Colon (tissue), 2 donors: ENCODE measurements around the gene CSNK1D.

Experiments used
- FAIRE-seq: peaks from 2 replicates; lab custom pipeline; 2012; peaks lifted over from hg19 to GRCh38; lab: Jason Lieb, UNC
- donor health status: control.
- donor health status: control.

Gene CSNK1D

DNA sequence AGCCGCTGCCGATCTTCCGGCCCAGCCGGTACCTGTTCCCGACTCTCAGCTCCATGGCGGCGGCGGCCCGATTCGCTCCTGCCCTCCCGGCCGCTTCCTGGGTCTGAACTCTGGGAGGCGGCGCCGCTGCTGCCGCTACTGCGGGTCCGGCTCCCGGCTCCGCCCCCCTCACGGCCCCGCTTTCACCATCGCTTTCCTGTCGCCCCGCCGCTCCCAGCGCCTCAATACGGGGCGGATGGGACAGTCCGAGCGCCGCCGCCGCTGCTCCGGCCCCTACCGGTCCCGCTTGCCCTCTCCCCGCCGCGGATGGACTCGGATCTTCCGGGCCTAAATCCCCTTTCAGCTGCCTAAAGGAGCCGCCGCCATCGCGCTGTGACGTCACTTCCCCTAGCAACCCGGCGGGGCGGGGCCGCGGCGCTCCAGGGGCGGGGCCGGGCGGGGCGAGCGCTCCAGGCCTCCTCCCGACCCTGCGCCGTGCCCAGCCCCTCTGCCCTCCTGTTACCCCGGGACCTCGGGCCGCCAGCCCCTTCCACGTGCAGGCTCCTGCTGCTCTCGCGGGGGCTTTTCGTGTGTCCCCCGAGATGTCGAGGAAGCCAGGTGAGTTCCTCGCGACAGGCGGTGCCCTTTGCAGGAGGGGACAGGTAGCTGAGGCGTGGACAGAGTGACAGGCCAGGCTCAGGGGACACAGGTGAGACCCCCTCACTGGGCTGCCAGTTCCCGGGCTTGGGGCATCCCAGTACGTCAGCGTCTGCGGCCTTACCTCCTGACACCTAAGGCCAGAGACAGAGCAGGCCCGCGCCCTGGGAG lies at the start of gene CSNK1D:
Gene CSNK1D (minus strand): TSS at position 374 of the 807 bp plus-strand sequence. CDS start 319 bp downstream, at position 55.
- no peak for FAIRE-seq

- FAIRE-seq: no peak
Measured at GRCh38 chr17:82322526-82323453, 49.3 kb upstream of the CSNK1D start.

- FAIRE-seq: no peak
Measured at GRCh38 chr17:82321947-82322466, 48.5 kb upstream of the CSNK1D start.

DNA sequence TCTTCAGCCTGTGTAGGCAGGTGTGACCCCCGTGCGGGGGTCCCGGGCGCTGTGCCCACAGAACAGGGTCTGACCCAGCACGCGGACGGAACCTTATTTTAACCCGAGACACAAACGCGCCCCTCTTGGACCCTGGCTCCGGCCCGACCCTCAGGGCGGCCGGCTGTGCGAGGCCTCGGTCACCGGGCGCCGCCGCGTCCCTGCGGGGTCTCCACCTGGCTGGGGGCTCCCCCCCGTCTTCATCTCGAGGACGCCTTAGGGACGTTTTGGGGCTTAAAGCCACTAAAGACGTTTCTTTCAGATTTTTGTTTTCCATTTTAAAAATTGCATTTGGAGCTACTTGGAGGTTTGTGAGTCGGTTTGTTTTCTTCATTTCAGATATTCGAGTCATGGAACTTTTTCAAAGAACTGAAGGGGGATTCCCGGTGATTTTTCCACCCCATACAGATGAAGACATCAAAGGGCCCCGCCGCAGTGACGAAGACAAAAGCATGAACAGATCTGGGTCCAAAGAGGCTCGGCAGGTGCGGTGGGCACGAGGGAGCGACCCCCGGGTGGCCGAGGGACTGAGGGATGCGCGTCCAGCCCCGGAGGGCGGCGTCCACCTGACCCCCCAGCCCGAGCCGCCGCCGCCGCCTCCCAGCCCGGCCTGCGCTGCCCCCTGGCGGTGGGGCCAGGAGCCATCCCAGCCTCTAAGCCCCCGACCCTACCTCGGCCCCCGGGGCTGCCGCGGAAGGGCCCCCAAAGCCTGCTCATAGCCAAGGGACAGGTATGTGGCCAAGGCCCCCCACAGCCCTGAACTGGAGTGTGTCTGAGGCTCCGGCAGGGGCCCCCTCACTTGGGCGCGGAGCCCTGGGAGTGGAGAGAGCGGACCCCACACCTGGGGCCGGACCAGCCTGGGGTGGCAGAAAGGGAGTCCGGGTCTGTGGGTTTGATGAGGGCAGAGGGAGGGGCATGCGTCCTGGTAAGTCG lies 47.7 kb upstream of the CSNK1D start:
- FAIRE-seq: no peak

DNA sequence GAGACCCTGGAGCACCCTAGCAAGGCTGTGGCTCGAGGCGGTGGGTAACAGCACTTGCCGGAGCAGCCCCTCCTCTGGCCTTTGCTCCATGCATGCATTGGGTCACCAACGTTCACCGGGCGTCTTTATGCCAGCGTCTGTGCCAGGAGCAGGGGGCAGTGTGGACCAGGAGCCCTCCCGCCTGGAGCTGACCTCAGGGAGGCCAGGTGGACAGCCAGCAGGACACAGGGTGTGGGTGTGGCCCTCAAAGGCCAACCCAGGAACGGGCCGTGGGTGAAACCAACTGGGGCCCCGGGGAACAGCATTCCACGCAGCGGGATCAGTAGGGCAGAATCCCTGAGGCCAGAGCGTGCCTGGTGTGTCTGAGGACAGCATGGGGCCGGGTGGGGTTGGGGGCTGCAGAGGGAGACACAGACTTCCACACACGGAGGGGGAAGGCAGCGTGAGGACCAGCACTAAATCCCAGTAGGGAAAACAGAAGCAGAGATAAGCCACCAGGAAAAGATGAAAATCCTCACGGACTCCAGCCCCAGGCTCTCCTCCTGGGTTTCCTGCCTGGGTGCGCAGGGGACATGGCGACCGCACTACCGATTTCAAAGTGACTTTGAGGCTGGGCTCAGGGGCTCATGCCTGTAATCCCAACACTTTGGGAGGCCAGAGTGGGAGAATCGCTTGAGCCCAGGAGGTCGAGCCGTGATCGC lies 46.8 kb upstream of the CSNK1D start:
- no peak for FAIRE-seq

- no peak for FAIRE-seq
Measured at GRCh38 chr17:82319619-82320062, 46.1 kb upstream of the CSNK1D start.

DNA sequence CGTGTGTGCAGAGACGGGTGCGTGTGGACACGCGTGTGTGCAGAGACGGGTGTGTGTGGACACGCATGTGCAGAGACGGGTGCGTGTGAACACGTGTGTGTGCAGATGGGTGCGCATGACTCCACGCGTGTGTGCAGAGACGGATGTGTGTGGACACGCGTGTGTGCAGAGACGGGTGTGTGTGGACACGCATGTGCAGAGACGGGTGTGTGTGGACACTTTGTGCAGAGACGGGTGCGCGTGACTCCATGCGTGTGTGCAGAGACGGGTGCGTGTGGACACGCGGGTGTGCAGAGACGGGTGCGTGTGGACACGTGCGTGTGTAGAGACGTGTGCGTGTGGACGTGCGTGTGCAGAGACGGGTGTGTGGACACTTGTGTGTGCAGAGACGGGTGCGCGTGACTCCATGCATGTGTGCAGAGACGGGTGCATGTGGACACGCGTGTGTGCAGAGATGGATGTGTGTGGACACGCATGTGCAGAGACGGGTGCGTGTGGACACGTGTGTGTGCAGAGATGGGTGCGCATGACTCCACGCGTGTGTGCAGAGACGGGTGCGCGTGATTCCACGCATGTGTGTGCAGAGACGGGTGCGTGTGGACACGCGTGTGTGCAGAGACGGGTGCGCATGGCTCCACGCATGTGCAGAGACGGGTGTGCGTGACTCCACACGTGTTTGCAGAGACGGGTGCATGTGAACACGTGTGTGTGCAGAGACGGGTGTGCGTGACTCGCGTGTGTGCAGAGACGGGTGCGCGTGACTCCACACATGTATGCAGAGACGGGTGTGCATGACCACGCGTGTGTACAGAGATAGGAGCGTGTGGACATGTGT lies 45.5 kb upstream of the CSNK1D start:
- no peak for FAIRE-seq

- no peak for FAIRE-seq
Measured at GRCh38 chr17:82318169-82318498, 44.6 kb upstream of the CSNK1D start.

DNA sequence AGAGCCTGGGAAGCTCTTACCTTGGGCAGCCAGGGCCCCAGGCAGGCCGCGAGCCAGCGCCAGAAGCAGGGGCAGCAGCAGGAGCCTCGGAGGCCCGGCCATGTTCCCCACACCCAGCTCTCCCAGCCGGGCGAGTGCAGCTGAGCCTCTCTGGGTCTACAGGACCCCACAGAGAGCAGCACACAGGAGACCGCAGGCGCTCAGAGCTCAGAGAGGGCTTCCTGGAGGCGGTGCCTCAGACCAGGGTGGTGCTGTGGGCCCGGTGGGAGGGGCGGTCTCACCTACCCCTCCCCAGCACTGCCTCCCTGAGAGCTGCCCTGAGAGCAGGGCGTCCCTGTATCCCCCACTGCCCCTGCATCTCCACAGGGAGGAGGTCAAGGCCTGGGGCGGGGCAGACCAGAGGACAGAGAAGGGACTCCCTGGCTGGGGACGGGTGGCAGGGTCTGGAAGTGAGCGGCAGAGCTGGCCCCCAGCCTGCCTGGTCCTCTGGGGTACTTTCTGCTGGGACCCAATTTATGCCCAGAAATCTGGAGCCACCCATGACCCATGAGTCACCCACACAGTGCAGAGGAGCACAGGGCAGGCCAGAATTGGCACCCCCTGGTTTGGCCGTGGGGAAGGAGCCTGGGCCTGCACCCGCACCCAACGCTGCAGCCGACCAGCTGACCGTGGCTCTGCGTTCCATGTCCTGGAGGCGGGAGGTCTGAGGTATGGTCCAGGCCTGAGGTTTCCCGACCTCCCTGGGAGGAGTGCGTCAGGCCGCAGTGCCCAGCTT lies 44.1 kb upstream of the CSNK1D start, which contains the start of gene CD7:
Gene CD7 (minus strand): TSS at position 215 of the 775 bp plus-strand sequence. CDS start 113 bp downstream, at position 102.
- FAIRE-seq: no peak

DNA sequence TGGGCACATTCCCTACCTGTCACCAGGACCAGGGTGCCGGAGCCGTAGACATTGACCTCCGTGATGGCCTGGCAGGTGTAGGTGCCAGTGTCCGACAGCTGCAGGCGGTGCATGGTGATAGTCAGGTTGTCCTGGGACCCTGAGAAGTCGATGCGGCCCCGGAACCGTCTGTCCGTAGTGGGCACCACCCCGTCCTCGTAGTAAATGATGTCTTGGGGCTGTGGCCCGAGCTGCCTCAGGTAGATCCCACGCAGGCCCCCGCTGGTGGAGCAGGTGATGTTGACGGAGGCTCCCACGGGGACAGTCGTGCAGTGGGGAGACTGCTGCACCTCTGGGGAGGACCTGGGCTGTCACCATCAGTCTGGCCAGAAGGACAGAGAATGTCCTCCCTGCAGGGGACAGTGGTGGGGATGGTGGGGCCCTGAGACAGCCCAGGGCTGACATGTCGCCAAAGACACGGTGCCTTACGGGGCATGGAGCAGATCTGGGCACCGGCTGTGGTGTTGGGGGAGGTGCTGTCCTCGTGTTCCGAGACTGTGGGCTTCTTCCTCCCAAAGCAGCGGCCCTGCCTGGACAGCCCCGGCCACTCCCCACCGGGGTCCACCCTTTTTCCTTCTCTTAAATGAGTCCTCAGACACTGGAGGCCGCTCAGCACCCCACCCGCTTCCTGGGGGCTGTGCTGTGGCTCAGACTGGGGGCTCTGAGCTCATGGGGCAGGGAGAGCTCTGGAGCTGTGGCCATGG lies 43.3 kb upstream of the CSNK1D start:
- no peak for FAIRE-seq

- no peak for FAIRE-seq
Measured at GRCh38 chr17:82315703-82316358, 42.3 kb upstream of the CSNK1D start.

GRCh38 chr17:82314727-82315605 lies 41.5 kb upstream of the CSNK1D start:
- no peak for FAIRE-seq

- FAIRE-seq: no peak
Measured at GRCh38 chr17:82314012-82314726, 40.7 kb upstream of the CSNK1D start.

DNA sequence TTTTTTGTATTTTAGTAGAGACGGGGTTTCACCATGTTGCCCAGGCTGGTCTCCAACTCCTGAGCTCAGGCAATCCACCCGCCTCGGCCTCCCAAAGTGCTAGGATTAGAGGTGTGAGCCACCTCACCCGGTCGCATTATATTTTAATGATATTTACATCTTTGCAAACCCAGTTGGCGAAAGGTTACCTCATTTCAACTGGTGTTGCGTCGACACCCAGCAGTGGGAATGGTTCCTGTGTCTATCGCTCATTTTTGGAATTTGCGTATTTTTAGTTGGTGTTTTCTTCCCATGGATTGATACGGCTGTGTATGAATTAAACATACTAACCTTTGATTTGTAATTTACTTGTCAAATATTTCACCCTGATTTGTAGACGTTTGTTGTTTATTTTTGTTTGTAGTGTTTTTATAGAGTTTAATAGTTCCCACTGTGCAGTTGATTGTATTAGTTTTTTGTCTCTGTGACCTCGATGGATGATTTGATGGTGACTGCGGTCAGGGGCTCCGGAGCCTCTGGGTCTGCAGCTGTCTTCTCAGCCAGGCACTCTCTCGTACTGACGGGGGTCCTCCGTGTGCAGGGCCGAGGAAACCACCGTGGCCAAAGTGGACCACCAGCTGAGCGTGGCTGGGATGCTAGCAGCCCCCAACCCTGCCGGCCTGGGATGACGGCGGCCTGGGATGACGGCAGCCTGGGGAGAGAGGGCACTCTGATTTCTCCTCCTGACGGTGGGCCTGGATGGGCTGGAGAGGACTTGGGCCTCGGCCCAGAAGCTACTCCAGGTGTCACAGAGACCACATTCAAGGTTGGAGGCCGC lies 39.9 kb upstream of the CSNK1D start:
- no peak for FAIRE-seq

- FAIRE-seq: no peak
Measured at GRCh38 chr17:82311971-82312370, 38.5 kb upstream of the CSNK1D start.
